GM18951 (cell line): ENCODE data around the gene TMEM140.

Experiments
- POLR2A ChIP-seq: IDR thresholded peaks from 4 replicates; pipeline ENCODE4 v1.6.1; 2011; ENCODE audit warnings: mild to moderate bottlenecking; ENCODE audit not compliant: insufficient read length, insufficient read depth; ENCODE audit errors: extremely low read depth
- in situ Hi-C: fragments of 300-500 bp; cut with MboI; formaldehyde crosslinking; loops from one replicate; pipeline ENCODE4 v1.12.0; 2022; ENCODE audit warnings: low sequenced_read_pairs, mixed read lengths, inconsistent platforms; ENCODE audit not compliant: unreplicated experiment

TMEM140 gene

GRCh38 chr7:135195968-135196629 is 48.2 kb downstream of the TMEM140 start:
- TF ChIP-seq POLR2A, result no peak
- in situ Hi-C loops, result no loop called here

DNA sequence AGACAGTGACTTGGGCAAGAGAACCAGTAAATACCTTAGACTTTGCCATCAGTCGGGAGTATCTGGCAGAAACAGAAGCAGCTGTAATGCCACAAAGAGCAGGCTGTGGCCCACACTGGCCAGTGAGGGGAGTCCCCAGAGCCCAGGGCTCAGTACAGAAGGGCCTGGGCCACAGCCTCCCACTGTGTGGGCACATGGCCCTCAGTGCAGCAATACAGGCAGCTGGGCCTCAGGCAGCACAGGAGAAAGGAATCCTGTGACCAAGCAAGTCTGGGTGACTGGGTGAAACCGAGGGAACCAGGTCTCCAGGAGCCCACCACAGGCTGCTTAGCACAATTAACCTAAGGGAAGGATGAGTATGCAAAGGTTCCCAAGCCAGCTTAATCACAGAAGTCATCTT is 49.5 kb downstream of the TMEM140 start:
- in situ Hi-C loops, result no loop called here
- no peak for TF ChIP-seq POLR2A

DNA sequence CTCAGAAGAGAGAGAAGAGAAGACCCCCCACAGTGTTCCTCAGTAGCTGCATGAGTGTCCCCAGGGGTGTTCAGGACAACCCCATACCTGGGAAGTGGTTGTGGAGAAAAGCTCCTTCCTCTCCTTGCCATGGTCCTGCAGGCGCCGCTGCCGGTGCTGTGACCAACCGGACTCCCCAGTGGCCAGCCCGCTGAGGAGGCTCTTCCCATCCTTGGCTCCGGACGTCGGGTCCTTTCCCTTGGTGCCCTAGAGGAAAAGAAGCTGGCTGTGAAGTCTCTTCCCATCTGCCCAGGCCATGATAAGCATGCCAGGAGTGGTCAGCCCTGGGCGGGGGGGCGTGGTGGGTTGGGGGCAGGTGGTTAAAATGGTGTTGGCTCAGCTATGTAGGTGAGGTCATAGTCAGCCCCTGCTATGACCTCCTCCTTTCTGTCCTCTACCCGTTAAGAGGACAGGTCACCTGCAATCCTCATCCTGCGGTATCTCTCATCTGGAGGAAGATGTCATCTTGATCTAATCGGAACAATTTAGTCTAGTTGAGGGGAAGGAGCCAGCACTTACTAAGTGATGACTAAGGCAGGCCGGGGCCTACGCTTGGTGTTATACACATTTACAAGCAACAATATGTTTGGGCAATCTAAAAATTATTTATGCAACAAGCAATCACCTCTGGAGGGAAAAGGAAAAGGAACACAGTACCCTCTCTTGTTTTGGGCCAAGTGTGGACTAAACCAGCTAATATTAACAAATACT is 50.2 kb downstream of the TMEM140 start:
- no peak for TF ChIP-seq POLR2A
- in situ Hi-C loops, result no loop called here

- in situ Hi-C loops, result no loop called here
- TF ChIP-seq POLR2A, result no peak
Measured at GRCh38 chr7:135199439-135199838, 51.6 kb downstream of the TMEM140 start.

- in situ Hi-C loops, result no loop called here
- TF ChIP-seq POLR2A, result no peak
Measured at GRCh38 chr7:135200821-135201331, 53.0 kb downstream of the TMEM140 start.

- TF ChIP-seq POLR2A, result no peak
- in situ Hi-C loops, result no loop called here
Measured at GRCh38 chr7:135201350-135201749, 53.5 kb downstream of the TMEM140 start.

GRCh38 chr7:135204341-135204749 is 56.5 kb downstream of the TMEM140 start:
- TF ChIP-seq POLR2A, result no peak
- in situ Hi-C loops, result no loop called here

- TF ChIP-seq POLR2A, result no peak
- in situ Hi-C loops, result no loop called here
Measured at GRCh38 chr7:135204876-135205275, 57.0 kb downstream of the TMEM140 start.

DNA sequence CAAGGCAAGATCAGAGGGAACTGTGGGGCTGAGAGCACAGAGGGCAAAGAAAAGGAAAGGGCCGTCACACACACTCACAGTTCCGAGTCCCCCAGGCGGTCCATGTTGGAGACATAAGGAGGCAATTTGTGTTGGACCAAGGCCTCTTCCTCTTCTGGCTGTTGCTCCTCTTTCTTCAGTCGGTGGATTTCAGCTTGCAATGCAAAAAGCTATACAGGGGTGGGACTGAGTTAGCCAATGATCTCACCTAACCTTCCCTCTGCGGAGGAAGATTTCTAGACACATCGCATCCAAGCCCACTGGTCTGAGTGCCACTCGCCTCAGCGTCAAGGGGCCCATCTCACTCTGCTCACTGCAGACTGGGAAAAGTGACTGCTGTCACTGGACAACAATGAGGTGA is 58.0 kb downstream of the TMEM140 start:
- no peak for TF ChIP-seq POLR2A
- in situ Hi-C loops, result no loop called here

GRCh38 chr7:135206941-135207391 is 59.1 kb downstream of the TMEM140 start:
- TF ChIP-seq POLR2A, result no peak
- in situ Hi-C loops, result no loop called here

DNA sequence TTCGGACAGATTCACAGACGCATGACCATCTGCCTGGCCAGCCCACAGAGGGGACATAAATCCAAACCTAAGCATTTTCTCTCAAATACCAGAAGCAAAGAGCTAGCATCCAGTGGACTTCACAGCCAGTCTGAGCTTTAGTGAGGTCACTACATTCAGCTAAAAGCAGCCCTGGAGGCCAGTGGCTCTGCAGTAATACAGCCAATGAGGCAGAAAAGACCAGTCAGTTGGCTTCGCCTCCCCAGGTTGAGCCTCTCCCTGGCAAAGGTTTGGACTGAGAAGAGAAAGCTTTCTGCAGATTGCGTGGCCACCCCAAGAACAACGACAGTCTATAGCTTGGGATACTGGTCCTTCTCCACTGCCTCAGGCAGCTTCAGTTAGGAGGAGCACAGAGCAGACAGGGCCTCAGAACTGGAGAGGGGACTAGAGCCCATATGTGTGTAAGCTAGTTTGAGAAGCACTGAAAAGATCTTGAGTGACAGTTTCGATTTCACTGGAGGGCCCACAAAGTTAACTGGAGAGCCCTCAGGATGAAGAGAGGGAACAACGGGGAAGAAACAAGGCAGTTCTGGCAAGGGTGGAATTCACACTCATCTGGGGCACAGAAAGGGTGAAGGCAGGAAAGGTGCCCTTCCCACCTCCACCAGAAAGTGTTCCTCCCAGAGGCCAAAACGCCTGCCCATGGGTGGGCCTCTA is 59.7 kb downstream of the TMEM140 start:
- peak; percentile 1 for TF ChIP-seq POLR2A
- in situ Hi-C loops, result no loop called here

DNA sequence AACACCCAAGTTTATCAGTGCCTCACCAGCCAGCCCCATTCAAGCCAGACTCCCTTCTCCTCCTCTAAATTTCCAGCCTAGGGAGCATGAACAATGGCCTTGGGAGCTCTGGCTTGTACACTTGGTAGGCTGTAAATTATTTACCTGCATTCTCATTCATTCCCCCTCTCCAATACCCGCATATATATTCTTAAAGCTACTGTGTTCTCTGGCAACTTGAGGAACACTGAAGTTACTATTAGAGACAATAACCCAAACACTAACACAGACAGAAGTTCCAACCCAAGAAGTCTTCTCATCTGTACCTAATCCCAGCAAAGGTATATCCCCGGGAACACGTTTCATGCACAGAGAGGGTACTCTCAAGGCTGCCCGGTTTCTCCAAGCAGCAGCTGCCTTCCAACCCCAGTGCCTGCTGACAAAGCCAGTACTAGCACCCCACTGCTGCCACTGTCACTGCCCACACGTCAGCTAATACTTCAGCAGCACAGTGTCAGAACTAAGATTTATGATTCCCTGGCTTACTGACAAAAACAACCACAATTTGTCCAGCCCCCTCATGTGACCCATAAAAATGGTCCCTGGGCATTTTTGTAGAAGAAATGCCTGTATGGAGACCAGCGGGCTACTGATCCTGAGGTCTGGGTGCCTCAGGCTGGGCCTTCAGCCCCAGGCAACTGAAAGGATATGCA is 60.4 kb downstream of the TMEM140 start:
- in situ Hi-C loops, result no loop called here
- no peak for TF ChIP-seq POLR2A
